Suprapubic skin (tissue), 4 donors: ENCODE data around the gene TMEM63A.

ENCODE experiments used
- EP300 ChIP-seq: sonication (generic); formaldehyde crosslinking; IDR thresholded peaks from one replicate; pipeline ENCODE4 v1.6.1; 2017; ENCODE audit warnings: antibody characterized with exemption
- POLR2A ChIP-seq, 2 donors: fragments of 450-650 bp; IDR thresholded peaks; one replicate each; pipeline ENCODE4 v1.6.1; 2017; ENCODE audit warnings: antibody characterized with exemption in 2 of 2, mild to moderate bottlenecking in 2 of 2, moderate library complexity in 2 of 2
- POLR2AphosphoS5 ChIP-seq, 3 donors: sonication (generic); formaldehyde crosslinking; IDR thresholded peaks; one replicate each; pipeline ENCODE4 v1.6.1; 2017; ENCODE audit warnings: antibody characterized with exemption in 3 of 3
- TF ChIP-seq, protein P1 (sequence below), 2 donors: fragments of 200-600 bp in 1 of 2; fragments of 450-650 bp in 1 of 2; sonication (generic) in 1 of 2; IDR thresholded peaks; one replicate each; pipeline ENCODE4 v1.5.1; 2016 to 2019; ENCODE audit warnings: antibody characterized with exemption in 2 of 2, mild to moderate bottlenecking in 1 of 2, moderate library complexity in 1 of 2

DNA sequence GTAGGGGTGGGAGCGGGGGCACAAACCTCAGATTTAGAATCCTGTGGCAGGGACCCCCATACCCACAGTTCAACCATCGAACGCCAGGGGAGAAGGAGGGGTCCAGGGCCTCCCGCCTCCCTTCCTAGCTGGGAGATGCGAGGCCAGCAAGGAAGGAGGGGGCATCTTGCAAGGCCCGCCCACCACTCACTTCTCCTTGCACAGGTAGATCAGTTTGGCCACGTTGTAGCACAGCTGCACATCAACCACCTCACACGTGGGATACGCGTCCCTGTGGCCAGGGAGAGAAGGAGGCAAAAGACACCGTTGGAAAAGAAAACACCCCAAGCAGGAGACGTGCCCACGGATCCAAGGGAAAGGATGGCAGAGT is 19.6 kb downstream of the TMEM63A start:
- TF ChIP-seq, protein P1, sequence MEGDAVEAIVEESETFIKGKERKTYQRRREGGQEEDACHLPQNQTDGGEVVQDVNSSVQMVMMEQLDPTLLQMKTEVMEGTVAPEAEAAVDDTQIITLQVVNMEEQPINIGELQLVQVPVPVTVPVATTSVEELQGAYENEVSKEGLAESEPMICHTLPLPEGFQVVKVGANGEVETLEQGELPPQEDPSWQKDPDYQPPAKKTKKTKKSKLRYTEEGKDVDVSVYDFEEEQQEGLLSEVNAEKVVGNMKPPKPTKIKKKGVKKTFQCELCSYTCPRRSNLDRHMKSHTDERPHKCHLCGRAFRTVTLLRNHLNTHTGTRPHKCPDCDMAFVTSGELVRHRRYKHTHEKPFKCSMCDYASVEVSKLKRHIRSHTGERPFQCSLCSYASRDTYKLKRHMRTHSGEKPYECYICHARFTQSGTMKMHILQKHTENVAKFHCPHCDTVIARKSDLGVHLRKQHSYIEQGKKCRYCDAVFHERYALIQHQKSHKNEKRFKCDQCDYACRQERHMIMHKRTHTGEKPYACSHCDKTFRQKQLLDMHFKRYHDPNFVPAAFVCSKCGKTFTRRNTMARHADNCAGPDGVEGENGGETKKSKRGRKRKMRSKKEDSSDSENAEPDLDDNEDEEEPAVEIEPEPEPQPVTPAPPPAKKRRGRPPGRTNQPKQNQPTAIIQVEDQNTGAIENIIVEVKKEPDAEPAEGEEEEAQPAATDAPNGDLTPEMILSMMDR (IDR thresholded peaks at IDR 0.05) = no peak
- TF ChIP-seq POLR2A (IDR thresholded peaks at IDR 0.05) (no peak), EP300 (no peak), POLR2AphosphoS5 (IDR thresholded peaks at IDR 0.05) (no peak)
